Measurements from ENCODE around the gene KDM2B.

DNA sequence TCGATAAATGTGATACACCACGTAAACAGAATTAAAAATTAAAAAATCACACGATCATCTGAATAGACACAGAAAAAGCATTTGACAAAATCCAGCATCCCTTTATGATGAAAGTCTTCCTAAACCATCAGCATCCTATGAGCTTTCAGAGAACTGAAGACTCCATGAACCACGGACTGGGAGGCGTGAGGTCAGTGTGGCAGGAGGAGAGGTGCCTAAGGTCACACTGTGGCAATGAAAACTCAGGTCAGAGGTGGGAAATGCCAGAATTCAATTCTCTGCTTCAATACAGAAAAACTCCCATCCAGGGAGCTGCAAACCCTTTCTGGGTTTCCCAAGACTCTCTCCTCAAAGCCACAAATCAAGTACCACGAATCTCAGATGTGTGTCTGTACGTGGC lies 51.6 kb downstream of the KDM2B start:
- no peak for TF ChIP-seq SMC3 (IDR thresholded peaks at IDR 0.05)
- TF ChIP-seq, protein P1, sequence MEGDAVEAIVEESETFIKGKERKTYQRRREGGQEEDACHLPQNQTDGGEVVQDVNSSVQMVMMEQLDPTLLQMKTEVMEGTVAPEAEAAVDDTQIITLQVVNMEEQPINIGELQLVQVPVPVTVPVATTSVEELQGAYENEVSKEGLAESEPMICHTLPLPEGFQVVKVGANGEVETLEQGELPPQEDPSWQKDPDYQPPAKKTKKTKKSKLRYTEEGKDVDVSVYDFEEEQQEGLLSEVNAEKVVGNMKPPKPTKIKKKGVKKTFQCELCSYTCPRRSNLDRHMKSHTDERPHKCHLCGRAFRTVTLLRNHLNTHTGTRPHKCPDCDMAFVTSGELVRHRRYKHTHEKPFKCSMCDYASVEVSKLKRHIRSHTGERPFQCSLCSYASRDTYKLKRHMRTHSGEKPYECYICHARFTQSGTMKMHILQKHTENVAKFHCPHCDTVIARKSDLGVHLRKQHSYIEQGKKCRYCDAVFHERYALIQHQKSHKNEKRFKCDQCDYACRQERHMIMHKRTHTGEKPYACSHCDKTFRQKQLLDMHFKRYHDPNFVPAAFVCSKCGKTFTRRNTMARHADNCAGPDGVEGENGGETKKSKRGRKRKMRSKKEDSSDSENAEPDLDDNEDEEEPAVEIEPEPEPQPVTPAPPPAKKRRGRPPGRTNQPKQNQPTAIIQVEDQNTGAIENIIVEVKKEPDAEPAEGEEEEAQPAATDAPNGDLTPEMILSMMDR (IDR thresholded peaks at IDR 0.05) = no peak
- TF ChIP-seq POLR2A (IDR thresholded peaks at IDR 0.05; ENCODE audit: low read length) = no peak
- TF ChIP-seq EHMT2 (IDR thresholded peaks at IDR 0.05; ENCODE audit: low read depth) = no peak
